HG03571 (cell line): ENCODE results near the gene STRN.
"Not testable (repeated sequence)": the region's sequence is repeated elsewhere in the genome, so short reads cannot be mapped to it uniquely, and the experiment has no call there.

Experiments
- ATAC-seq: cut with Tn5 transposase; IDR thresholded peaks from one replicate; pipeline ENCODE4 v1.9.1; 2021; ENCODE audit not compliant: unreplicated experiment

The STRN gene, protein sequence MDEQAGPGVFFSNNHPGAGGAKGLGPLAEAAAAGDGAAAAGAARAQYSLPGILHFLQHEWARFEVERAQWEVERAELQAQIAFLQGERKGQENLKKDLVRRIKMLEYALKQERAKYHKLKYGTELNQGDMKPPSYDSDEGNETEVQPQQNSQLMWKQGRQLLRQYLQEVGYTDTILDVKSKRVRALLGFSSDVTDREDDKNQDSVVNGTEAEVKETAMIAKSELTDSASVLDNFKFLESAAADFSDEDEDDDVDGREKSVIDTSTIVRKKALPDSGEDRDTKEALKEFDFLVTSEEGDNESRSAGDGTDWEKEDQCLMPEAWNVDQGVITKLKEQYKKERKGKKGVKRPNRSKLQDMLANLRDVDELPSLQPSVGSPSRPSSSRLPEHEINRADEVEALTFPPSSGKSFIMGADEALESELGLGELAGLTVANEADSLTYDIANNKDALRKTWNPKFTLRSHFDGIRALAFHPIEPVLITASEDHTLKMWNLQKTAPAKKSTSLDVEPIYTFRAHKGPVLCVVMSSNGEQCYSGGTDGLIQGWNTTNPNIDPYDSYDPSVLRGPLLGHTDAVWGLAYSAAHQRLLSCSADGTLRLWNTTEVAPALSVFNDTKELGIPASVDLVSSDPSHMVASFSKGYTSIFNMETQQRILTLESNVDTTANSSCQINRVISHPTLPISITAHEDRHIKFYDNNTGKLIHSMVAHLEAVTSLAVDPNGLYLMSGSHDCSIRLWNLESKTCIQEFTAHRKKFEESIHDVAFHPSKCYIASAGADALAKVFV

DNA sequence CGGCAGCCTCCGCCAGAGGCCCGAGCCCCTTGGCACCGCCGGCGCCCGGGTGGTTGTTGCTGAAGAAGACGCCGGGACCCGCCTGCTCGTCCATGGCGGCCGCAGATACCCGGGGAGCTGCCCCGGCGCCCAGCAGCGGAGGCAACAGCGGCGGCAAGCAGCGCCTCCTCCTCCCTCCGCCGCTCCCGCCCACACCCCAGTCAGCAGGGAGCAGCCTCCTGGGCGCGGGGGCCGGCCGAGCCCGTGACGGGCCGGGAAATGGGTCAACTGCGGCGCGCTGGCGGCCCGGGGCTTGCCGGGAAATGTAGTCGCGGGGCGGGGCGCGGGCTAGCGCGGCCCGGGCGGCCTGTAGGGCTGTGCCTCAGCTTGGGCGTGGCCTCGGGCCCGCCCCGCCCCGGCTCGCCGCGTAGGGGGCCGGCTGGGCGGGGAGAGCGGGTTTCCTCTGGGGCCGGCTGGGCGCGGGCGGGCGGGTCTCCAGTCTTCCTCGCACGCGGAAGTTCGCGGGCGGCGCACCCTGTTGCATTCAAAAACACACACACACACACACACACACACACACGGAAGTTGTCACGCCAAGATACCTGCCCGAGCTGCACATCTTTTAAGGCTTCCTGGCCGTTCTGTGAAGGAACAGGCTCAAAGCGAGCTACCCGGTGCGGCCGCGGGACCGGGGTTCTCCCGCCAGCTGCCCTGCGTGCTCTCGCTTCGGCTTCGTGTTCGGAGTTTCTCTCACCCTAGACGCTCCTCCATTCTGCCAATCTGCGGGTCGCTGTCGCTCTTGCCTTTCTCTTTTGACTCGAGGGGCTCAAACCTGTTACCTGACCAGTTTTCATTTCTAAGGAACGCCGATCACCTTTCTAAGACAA is at the start of gene STRN:
Gene STRN (minus strand): TSS at position 167 of the 866 bp plus-strand sequence. CDS start 73 bp downstream, at position 94.
- ATAC-seq = peak; percentile 96

DNA sequence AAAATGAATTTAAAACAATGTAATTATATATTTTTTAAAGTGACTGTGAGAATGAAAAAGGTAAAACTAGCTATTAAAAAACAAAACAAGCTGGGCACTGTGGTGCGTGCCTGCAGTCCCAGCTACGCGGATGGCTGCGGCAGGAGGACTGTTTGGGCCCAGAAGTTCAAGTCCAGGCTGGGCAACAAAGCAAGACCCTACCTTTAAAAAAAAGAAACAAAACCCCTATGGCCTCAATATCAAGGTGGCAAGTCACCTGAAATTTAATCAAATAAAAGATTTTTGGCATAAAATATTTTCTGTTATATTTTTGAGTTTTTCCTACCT is 46.9 kb upstream of the STRN start:
- ATAC-seq = peak; percentile 6

DNA sequence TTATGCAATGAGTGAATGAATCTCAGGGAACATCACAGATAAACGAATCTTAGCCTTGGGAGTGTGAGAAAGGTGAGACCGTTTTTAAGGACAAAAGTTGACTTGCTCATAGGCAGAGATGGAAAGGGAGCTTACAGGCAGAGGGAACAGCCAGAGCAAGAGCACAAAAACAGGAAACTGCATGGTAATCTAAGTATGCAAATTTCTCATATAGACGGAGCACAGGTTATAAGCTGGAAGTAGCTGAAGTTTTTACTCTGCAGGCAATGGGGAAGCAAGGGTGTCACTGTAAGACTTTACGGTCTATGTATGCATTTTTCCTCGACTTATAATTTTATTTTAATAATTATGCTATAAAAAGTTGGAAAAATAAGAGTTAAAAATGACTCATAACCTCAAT is 44.8 kb upstream of the STRN start:
- ATAC-seq = peak; percentile 40

DNA sequence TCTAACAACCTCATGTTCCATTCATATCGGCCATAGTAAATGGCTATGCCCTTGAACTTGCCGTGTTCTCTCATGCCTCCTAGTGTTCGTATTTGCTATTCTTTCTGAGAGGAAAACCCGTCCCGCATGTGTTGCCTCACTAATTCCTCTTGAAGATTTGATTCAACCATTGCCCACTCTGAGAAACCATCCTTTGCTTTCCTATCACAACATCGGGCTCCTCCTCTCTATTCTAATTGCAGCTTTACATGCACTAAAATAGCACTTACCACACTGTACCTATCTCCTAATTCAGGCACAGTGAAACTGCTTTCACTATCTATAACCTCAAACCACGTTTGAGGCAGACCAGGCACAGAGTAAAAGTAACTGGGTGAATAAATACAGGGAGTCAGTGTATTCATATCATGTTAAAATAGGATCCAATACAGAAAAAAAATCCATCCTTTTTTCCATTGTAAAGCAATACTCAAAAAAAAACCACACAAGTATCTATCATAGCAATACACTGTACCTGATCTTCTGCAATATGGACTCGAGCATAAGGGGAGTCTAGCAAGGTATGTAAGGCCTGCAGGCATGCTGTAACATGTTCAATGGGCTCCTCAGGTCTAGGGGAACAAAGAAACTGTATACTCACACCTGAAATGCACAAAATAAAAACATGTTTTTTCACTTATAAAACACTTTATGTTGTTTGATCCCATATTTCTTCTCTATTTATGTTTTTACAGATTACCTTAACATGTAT is 39.0 kb upstream of the STRN start:
- peak; percentile 98 for ATAC-seq

DNA sequence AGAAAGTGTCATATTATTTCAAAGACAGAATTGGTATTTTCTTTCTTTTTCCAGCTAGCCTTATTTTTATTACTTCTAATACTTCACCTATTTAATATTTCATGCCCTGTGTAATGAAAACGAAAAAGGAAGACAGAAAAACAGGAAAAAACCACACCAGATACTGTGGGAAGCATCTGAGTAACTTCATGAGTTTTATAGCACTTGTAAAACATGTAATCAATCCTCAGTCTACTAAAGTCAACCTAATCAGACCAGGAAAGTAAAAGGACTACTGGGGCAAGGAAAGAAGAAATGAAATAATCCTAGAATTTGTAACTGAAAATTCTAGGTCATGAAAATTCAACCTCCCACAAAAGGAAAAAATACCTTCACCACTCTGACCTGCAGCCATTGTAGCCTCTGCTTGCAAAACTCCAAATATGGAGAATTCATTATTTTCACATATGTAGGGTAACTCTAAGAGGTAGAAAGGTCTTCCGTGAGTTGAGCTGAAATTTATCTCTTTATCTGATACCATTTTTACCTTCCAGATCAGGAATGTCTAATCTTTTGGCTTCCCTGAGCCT is 34.7 kb upstream of the STRN start:
- ATAC-seq = no peak

DNA sequence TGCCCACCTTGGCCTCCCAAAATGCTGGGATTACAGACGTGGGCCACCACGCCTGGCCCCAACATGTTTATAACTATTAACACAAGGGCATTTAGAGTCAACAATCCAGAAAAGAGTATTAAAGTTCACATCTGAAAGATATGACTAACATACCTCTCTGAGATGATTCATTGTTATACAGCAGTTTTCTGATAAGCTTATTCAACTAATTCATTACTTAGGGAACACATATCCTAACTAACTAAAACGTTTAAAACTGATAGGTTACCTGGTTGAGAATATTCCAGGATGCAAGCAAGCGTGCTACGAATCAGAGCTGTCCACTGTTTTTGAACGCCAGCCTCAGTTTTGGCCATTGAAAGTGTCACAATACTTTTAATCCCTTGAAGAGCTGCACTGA is 34.0 kb upstream of the STRN start:
- ATAC-seq = no peak

DNA sequence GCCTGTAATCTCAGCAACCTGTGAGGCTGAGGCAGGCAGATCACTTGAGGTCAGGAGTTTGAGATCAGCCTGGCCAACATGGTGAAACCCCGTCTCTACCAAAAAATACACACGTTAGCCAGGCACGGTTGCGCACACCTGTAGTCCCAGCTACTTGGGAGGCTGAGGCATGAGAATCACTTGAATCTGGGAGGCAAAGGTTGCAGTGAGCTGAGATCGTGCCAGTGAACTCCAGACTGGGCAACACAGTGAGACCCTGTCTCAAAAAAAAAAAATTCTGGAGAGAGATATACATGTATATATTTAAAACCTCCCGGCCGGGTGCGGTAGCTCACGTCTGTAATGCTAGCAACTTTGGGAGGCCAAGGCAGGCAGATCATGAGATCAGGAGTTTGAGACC is 33.1 kb upstream of the STRN start:
- ATAC-seq = not testable (repeated sequence)

DNA sequence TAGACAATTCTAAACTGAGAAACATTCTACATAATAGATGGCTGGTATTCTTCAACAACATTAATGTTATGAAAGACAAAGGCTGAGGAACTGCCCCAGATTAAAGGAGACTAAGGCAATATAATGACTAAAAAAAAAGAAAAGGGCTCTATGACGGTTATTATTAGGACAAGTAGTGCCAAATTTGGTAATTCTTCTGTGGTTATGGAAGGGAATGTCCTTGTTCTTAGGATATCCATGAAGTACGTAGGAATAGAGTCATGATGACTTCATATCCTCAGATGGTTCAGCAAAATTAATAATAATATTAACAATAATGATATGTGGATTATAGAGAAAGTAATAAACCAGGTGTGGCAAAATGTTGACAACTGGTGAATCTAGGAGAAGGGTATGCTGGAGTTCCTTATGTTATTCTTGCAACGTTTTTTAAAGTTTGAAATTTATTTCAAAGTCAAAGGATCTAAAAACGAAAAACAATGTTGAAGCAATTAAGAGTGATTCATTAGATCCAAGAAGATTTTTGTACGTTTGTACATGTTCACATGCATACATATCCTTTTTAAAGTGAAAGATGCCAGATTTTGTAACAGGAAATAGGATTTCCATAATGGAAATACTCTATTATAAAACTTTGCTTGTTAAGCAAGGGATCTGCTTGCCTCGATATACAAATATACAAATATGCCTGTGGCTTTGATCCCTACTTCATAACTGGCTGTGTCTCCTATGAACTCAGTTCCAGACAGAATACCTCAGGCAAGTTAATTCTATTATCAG is 27.7 kb upstream of the STRN start:
- no peak for ATAC-seq

DNA sequence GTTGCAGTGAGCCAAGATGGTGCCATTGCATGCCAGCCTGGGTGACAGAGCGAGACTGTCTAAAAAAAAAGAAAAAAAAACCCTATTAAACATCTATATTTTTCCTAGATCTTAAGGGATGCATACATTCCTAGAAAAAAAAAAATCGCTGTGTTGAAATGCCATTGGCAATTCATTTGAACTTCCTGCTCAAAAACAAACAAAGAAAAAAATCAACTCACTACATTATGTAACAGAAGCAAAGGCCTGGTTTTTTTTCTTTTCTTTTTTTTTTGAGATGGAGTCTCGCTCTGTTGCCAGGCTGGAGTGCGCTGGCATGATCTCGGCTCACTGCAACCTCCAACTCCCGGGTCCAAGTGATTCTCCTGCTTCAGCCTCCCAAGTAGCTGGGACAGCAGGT is 21.7 kb upstream of the STRN start:
- no peak for ATAC-seq

DNA sequence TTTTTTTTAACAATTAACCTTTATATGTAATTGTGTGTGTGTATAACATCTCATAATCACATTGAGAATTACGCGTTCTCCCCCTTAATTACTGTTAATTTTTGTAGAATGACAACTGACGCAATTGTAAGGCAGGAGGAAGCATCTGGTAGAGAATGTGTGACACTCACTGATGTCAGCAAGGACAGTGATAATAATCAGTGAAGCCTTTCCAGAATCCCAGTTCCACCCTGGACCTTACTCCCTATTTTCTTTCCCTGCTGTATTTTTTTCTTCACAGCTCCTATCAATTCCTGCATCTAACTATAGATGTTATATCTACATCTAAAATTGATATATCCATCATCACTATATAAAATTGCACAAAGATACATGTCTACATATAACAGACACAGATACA is 16.1 kb upstream of the STRN start:
- no peak for ATAC-seq

DNA sequence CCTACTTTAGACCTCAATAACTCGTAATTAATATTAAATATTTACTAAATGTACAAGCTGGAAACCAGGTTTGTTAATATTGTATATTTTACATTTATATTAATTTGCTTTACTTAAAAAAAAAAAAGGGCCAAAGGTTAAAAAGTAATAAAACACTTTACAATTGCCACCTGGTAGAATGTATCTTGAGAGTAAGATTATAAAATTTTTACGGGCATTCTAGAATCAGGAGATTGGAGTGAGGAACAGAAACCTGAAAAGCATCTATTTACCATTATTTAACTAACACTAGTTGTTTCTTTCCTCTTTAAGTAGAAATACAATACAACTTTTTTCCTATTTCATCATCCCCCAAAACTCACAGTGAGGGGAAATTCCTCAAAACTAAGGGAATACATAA is 15.6 kb upstream of the STRN start:
- ATAC-seq = no peak

DNA sequence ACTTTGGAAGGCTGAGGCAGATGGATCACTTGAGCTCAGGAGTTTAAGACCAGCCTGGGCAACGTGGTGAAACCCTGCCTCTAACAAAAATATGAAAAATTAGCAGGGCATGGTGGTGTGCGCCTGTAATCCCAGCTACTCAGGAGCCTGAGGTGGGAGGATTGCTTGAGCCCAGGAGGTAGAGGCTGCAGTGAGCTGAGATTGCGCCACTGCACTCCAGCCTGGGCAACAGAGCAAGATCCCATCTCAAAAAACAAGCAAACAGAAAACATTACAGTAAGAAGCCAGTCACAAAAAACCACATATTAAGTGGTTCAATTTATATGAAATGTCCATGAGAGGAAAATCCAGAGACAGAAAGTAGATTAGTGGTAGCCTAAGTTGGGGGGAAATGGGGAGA is 12.7 kb upstream of the STRN start:
- ATAC-seq = not testable (repeated sequence)

DNA sequence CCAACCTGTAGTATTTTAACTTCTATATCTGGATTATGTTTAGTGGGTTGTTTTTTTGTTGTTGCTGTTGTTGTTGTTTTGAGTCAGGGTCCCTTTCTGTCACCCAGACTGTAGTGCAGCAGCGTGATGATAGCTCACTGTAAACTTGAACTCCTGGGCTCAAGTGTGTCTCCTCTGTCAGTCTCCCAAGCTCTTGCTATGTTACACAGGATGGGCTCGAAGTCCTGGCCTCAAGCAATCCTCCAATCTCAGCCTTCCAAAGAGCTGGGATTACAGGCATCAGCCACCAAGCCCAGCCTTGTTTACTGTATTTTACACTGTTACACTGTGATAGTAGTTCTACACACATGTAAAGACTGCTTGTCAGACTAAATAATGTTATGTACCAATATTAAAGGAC is 9.7 kb upstream of the STRN start:
- no peak for ATAC-seq

DNA sequence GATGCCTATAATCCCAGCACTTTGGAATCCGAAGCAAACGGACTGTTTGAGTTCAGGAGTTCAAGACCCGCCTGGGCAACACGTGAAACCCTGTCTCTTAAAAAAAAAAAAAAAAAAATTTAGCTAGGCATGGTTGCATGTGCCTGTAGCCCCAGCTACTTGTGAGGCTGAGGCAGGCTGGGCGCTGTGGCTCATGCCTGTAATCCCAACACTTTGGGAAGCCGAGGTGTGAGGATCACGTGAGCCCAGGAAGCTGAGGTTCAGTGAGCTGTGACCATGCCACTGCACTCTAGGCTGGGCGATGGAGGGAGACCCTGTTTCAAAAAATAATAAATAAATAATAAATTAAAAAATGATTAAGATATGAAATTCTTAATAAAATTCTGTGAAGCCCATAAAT is 9.0 kb upstream of the STRN start:
- no peak for ATAC-seq

DNA sequence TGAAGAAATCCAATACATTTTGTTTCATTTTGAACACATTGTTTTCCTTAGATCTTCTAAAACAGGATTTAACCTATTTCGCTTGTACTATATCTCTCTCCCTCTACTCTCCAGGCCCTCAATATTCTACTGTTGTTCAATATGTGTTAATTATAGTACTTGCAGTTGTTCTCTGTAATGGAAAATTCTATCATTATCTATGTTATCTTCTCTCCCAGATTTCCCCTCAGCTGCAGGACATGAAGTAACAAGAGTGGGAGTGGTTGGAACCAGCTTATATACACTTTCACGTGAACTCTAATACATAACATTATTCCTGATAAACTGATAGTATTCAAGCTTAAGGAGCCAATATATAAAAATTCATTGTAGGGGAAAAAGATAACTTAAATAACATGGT is 7.0 kb upstream of the STRN start:
- ATAC-seq = no peak

DNA sequence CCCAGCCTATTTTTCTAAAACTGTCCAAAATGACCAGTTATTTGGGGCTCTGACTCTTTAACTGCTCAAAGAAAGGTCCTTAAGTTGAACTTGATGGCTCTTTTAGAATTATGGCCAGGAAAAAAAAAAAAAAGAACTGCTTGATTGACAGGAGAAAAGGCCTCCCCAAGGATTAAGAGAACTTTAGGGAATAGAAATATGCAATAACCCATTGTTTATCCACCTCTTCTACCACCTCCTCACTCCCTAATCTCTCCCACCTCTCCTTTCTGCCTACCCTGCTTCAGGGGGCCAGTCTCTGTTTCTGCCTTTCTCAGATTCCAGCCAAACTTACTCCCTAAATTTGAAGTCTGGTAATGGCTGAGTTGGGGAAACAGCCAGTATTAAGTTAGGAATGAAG is 5.7 kb upstream of the STRN start:
- no peak for ATAC-seq

DNA sequence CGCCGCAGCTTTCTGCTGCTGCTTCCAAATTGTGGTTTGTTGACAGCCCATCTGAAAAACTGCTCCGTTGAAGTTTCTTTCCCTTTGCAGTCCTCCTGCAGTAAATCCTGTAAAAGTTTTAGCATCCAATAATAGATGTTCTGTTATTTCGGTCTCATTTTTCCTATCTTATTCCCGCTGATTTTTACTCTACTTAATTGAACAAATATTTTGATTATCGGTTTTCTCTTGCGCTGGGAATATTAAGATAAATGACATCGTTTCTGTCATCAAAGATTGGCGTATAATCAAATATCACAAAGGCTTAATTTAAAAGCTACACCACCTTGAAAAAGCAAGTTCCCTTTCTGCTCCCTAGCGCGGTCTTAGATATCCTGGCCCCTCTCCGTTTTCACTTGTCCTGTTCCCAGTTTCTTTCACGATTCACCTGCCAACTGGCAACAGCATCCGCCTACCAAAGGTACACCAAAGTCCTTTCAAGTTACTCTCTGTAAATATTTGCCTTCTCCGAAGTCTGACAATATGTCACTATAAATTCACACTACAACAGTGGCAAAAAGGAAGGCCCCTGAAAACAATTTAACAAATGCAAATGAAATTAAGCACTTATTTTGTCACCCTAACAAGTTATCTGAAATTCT is 1.0 kb upstream of the STRN start:
- ATAC-seq = no peak

DNA sequence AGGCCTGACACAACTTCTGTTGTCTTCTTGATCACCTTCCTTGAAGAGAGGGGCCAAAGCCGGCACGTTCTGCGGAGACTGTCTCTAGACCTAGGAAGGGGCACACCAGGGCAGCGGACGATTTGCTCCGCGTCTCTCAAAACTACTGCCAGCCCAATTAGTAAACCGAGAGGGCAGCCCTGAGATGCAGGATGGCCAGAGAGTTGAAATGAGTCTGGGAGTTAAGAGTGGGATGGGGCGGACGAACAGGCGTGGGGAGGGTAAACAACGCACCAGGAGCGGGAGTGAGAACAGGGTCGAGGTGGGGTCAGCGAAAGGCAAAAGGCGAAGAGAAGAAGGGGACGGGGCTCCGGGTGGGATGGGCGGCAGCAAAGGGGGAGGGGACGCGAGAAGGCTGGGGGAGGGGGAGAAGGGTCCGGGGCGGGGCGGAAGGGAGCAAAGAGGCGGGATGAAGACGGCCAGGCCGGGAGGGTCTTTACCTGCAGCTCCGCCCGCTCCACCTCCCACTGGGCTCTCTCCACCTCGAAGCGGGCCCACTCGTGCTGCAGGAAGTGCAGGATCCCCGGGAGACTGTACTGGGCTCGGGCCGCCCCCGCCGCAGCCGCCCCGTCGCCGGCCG is 476 bp downstream of the STRN start:
- peak; percentile 24 for ATAC-seq

DNA sequence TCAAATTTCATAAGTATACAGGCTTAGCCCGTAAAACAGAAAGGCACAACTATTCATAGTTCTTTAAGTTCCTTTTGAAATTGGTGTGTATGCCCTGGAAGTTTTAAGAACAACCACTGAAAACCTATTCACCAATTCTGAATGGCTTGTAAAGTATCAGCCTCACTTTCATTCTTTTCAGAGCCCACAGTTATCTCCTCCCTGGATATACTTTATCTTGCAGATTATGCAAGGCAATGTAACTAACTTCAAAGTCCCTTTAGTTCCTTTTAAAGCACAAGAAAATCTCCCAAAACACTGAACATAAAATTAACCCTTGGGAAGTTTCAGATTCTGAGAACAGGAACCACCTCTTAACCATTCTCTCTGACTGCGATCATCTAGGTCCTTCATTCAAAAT is 1.1 kb downstream of the STRN start:
- no peak for ATAC-seq
